GM12892 (cell line): ENCODE data around the gene ZFYVE1.

Experiments used
- POLR2A ChIP-seq: IDR thresholded peaks from 2 replicates; pipeline ENCODE4 v1.6.1; 2011; ENCODE audit warnings: low read depth, low read length, control low read depth
- POLR2AphosphoS5 ChIP-seq: IDR thresholded peaks from 2 replicates; pipeline ENCODE4 v1.6.1; 2011; ENCODE audit warnings: low read depth, low read length, control low read depth
- TAF1 ChIP-seq: IDR thresholded peaks from 2 replicates; pipeline ENCODE4 v1.6.1; 2011; ENCODE audit warnings: low read depth, mild to moderate bottlenecking, control low read depth, low read length, borderline replicate concordance

DNA sequence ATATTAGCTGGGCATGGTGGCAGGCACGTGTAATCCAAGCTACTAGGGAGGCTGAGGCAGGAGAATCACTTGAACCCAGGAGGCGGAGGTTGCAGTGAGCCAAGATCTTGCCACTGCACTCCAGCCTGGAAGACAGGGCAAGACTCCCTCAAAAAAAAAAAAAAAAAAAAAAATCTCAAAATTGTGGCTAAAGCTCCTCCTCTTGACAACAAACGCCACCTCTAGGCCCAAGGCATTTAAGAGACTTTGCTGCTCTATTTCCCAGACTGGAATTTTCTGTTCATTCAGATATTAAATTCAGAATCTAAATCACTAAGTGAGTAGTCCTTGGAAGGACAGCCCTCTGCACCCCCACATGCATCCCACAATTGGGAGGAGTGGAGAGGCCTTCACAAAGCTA lies 1.4 kb downstream of the ZFYVE1 start:
- TF ChIP-seq TAF1 = no peak
- TF ChIP-seq POLR2A = no peak
- no peak for TF ChIP-seq POLR2AphosphoS5
